GM21447 (cell line): ENCODE measurements around the gene CEP170.
"Not testable (repeated sequence)": the region's sequence is repeated elsewhere in the genome, so short reads cannot be mapped to it uniquely, and the experiment has no call there.

Experiments used
- ATAC-seq: cut with Tn5 transposase; IDR thresholded peaks from one replicate; pipeline ENCODE4 v1.9.1; 2021; ENCODE audit not compliant: unreplicated experiment

Gene CEP170

GRCh38 chr1:243236604-243237252 lies 18.4 kb downstream of the CEP170 start:
- peak; percentile 83 for ATAC-seq

GRCh38 chr1:243234978-243235647 lies 20.0 kb downstream of the CEP170 start:
- no peak for ATAC-seq

- ATAC-seq = no peak
Measured at GRCh38 chr1:243233908-243234307, 21.2 kb downstream of the CEP170 start.

- ATAC-seq = no peak
Measured at GRCh38 chr1:243230914-243231313, 24.2 kb downstream of the CEP170 start.

- ATAC-seq = no peak
Measured at GRCh38 chr1:243229526-243229925, 25.6 kb downstream of the CEP170 start.

- no peak for ATAC-seq
Measured at GRCh38 chr1:243227622-243228021, 27.5 kb downstream of the CEP170 start.

GRCh38 chr1:243218059-243218458 lies 37.0 kb downstream of the CEP170 start:
- ATAC-seq = no peak

- no peak for ATAC-seq
Measured at GRCh38 chr1:243217349-243217748, 37.7 kb downstream of the CEP170 start.

- no peak for ATAC-seq
Measured at GRCh38 chr1:243216741-243217140, 38.3 kb downstream of the CEP170 start.

GRCh38 chr1:243215276-243215875 lies 39.7 kb downstream of the CEP170 start:
- not testable (repeated sequence) for ATAC-seq

GRCh38 chr1:243213045-243213787 lies 41.9 kb downstream of the CEP170 start:
- ATAC-seq = no peak

- not testable (repeated sequence) for ATAC-seq
Measured at GRCh38 chr1:243211984-243212383, 43.1 kb downstream of the CEP170 start.

GRCh38 chr1:243205026-243205501 lies 50.0 kb downstream of the CEP170 start:
- ATAC-seq = not testable (repeated sequence)

GRCh38 chr1:243204336-243204735 lies 50.7 kb downstream of the CEP170 start:
- ATAC-seq = not testable (repeated sequence)

GRCh38 chr1:243203196-243203595 lies 51.9 kb downstream of the CEP170 start:
- ATAC-seq = not testable (repeated sequence)

- not testable (repeated sequence) for ATAC-seq
Measured at GRCh38 chr1:243201316-243201715, 53.8 kb downstream of the CEP170 start.

- not testable (repeated sequence) for ATAC-seq
Measured at GRCh38 chr1:243197524-243197923, 57.6 kb downstream of the CEP170 start.

GRCh38 chr1:243193330-243193729 lies 61.8 kb downstream of the CEP170 start:
- not testable (repeated sequence) for ATAC-seq

- not testable (repeated sequence) for ATAC-seq
Measured at GRCh38 chr1:243186201-243186995, 68.7 kb downstream of the CEP170 start.

- not testable (repeated sequence) for ATAC-seq
Measured at GRCh38 chr1:243184787-243185186, 70.3 kb downstream of the CEP170 start.
